Smooth muscle cell of the coronary artery (primary cell): Measurements from ENCODE around the gene CGB1. TPM values are rescaled to one million over a fixed set of nuclear protein-coding genes. Genes with fewer than 3 reads are reported as not detected.

Source experiments
- total RNA-seq: library from RNA; depleted of rRNA; stranded (reverse); fragments of >200 nt; gene quantifications from 2 replicates; pipeline ENCODE4 v1.2.3, GENCODE V29; 2014; ENCODE audit warnings: low replicate concordance

CGB1 gene
- total RNA-seq: not detected in 2 replicates

DNA sequence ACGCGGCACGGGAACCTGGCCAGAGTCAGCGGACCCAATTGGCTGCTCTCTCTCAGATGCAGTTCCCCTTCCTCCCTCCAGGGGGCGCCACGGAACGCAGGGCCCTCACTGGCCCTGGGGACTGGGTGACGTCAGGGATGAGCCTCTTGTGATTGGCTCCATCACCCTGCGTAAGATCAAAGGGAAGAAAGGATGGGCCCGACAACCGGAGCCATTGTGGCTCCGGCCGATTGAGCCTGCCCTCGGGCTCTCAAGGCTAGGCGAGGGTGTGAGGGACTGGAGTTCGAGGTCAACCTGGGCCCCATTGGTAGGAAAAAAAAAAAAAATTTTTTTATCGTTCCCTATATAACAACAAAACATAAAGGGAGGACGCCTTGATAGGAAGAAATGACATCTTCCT lies at the start of gene CGB1:
Gene CGB1 (minus strand): TSS at position 81 of the 400 bp plus-strand sequence. CDS start 184 bp downstream, outside the sequence.

DNA sequence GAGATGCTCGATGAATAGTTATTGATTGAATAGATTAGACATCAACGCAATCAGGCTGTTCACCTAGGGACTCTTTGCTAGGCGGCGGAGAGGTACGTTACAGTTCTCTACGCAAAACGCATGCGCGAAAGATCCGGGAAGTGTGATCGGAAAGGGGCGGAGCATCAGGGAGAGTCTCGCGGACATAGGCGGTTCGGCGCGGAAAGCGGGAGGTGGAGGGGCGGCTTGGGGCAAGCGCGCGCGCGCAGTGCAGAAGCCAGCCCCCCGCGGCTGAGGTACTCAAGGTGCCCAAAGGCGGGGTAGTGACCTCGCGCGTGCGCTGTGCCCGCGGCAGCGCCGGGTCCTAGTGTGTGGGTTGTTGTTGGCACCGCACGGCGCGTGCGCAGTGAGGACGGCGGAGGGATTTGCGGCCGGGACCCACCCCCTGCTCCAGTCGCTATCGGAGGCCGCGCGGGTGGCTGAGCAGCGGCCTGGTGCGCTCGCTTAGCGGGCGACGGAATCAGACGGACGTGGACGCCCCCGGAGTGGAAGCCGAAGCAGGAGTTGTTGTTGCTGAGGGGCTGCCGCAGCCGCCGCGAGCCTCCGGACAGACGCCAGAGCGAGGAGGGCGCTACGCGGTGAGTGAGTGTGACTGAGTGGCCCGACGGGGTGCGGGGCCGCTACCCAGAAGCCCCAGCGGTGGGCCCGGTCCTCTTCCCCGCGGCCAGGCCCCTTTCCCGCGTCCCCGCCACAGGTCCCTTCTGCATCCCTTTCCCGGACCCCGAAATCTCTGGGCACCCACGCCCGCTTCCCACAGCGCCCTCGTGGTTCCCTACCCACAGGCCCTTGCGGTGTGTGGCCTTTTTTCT lies 48.5 kb upstream of the CGB1 start, which contains the start of gene SNRNP70:
Gene SNRNP70 (plus strand): TSS at position 432 of the 848 bp plus-strand sequence. CDS start 964 bp downstream, outside the sequence.

DNA sequence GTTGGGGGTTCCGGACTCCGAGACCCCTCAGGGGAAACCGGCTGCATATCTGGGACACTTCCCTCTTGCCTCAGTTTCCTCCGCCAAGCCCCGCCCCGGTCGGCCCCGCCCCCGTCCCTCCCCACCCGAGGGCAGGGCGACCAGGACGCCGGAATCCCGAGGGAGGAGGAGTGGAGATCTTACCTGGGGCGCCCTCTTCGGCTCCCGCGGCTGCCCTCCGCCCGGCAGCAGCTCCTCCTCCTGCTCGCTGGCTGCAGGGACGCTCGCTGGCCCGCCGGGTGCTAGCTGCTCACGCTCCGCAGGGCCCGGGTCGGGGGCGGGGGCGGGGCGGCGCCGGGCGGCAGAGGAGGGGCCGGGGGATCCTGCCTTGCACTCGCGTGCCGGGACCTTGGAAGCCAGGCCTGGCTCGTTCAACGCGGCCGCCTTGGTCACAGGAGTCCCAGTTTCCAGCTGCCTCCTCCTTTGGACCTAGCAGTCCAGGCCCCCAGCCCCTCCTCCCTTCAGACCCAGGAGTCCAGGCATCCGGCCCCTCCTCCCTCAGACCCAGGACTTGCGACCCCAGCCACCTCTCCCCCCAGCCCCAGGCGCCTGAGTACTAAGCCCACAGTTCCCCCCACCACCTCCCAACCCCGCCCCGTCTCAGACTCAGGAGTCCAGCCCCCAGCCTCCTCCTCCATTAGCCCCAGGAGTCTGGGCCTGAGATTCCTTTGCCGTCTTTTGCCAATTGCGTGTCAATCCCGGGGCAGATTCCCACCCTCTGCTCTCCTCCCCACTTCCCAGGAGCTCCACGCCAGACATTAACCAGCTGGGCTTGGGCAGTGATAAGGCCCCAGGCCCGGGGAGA lies 28.3 kb upstream of the CGB1 start, which contains the start of gene NTF4:
Gene NTF4 (minus strand): TSS at position 51 of the 844 bp plus-strand sequence. CDS start 2,821 bp downstream, outside the sequence.

DNA sequence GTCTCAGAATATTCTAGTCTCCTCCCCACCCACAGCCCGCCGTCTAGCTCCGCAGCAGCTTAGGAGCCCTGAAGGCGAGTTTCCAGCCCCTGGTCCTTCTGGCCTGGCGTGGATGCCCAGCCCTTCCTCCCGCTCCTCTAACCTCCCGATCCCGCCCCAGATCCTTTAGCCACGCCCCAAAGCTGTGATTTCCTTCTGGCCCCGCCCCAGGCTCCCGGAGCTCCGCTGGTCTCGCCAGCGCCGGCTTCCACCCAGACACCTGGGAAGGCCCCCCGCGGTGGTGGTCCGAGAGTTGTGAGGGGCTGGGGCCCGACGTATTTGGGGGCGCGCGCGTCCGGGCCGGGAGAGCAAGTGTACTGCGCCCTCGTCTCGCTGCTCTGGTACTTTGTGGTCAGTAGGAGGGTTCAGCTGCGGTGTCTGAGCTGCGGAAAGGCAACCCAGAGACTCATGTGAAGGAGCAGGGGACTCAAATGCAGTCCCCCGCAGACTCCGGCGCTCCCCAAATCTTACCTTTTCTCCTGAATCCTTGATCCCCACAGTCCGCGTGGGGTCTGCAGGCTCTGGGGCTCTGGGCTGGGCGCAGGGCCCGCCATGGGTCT lies 21.0 kb upstream of the CGB1 start, which contains the start of gene CGB7:
Gene CGB7 (minus strand): TSS at position 114 of the 599 bp plus-strand sequence. CDS start 2,374 bp downstream, outside the sequence.

DNA sequence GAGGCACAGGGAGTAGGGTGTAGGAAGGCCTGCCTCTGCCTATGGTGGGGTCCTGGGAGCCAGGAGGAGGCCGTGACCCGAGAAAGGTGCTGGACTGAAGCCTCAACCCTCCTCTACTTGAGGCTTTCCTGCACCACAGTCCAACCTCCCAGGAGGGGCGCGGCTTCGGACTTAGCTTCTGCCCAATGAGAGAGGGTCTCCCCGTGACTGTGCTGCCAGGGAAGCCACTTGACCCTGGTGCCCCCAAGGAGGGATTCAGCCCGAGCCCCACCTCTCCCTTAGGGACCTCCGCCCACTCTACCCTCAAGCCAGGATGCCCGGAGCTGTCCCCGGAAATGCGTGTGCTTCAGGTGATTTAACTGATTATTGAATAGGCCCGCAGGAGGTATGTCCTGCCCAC lies 12.3 kb upstream of the CGB1 start, which contains the start of gene CGB8:
Gene CGB8 (minus strand): TSS at position 101 of the 400 bp plus-strand sequence. CDS start 372 bp downstream, outside the sequence.

DNA sequence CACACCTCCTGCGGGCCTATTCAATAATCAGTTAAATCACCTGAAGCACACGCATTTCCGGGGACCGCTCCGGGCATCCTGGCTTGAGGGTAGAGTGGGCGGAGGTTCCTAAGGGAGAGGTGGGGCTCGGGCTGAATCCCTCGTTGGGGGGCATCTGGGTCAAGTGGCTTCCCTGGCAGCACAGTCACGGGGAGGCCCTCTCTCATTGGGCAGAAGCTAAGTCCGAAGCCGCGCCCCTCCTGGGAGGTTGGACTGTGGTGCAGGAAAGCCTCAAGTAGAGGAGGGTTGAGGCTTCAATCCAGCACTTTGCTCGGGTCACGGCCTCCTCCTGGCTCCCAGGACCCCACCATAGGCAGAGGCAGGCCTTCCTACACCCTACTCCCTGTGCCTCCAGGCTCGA lies 6.9 kb upstream of the CGB1 start, which contains the start of gene CGB5:
Gene CGB5 (plus strand): TSS at position 301 of the 400 bp plus-strand sequence. CDS start 362 bp downstream, outside the sequence.

DNA sequence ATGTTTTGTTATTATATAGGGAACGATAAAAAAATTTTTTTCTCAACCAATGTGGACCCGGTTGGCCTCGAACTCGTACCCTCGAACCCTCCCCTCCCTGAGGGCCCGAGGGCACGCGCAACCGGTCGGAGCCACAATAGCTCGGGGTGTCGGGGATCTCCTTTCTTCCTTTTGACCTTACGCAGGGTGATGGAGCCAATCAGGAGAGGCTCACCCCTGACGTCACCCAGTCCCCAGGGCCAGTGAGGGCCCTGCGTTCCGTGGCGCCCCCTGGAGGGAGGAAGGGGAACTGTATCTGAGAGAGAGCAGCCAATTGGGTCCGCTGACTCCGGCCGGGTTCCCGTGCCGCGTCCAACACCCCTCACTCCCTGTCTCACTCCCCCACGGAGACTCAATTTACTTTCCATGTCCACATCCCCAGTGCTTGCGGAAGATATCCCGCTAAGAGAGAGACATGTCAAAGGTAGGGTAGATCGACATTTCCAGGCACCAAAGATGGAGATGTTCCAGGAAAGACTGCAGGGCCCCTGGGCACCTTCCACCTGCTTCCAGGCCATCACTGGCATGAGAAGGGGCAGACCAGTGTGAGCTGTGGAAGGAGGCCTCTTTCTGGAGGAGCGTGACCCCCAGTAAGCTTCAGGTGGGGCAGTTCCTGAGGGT lies 4.9 kb downstream of the CGB1 start, which contains the start of gene CGB2:
Gene CGB2 (plus strand): TSS at position 249 of the 660 bp plus-strand sequence. CDS start 206 bp downstream, at position 455.

DNA sequence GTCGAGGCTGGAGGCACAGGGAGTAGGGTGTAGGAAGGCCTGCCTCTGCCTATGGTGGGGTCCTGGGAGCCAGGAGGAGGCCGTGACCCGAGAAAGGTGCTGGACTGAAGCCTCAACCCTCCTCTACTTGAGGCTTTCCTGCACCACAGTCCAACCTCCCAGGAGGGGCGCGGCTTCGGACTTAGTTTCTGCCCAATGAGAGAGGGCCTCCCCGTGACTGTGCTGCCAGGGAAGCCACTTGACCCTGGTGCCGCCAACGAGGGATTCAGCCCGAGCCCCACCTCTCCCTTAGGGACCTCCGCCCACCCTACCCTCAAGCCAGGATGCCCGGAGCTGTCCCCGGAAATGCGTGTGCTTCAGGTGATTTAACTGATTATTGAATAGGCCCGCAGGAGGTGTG lies 12.5 kb downstream of the CGB1 start, which contains the start of gene CGB3:
Gene CGB3 (minus strand): TSS at position 101 of the 400 bp plus-strand sequence. CDS start 362 bp downstream, outside the sequence.

DNA sequence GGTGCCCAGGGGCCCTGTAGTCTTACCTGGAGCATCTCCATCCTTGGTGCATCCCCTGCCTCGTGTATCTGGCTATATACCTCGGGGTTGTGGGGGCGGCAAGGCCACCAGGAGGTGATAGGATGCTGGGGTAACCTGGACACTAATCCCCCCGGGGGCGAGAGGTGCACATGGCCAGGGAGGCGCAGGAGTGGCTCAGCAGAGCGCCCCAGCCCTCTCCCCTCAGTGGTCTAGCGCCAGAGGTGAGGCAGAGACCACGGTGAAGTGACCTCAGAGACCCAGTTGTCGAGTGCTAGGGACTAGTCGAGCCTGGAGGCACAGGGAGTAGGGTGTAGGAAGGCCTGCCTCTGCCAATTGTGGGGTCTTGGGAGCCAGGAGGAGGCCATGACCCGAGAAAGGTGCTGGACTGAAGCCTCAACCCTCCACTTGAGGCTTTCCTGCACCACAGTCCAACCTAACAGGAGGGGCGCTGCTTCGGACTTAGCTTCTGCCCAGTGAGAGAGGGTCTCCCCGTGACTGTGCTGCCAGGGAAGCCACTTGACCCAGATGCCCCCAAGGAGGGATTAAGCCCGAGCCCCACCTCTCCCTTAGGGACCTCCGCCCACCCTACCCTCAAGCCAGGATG lies 19.5 kb downstream of the CGB1 start, which contains the start of gene LHB:
Gene LHB (minus strand): TSS at position 51 of the 625 bp plus-strand sequence. CDS start 10 bp downstream, at position 41.

DNA sequence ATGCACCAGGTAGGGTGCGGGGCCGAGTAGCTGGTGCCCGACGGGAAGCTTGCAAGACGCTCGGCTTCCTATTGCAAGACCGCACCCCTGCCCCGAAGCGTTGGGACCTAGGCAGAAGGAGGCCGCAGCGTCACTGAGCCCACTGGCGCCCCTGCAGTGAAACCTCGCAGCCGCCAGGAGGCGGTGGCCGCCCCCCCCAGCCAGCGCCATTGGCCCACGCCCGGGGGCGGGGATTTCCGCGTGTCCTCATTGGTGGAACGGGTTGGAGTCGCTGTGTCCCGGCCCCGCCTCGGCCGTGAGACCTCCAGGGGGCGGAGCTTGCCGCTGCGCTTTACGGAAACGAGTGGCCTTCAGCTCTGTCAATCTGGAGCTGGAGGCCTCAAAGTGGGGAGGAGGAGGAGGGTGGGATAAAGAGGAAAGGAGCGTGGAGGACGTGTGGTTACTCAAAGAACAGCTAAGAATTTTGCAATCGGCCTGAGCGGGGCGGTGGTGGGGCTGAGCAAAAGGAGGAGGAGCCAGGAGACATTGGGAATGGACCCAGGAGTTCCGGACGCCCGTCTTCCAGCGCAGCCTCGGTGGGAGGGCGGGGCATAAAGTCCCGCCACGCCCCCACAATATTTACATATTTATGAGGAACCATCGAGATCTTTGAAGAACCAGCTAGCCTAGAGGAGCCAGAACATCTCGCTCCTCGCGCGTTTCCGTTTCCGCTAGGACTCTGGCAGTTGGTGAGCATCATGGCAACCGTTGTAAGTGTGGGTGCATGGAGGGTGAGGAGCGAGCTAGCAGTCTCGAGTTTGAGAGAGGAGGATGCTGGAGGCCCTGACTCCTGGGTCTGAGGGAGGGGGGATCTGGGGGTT lies 43.3 kb downstream of the CGB1 start, which contains the start of the genes GYS1 and RUVBL2:
Gene GYS1 (minus strand): TSS at position 135 of the 860 bp plus-strand sequence. CDS start 197 bp downstream, outside the sequence.
Gene RUVBL2 (plus strand): TSS at position 713 of the 860 bp plus-strand sequence. CDS start 25 bp downstream, at position 738.

Other genes starting within 250 kb of the CGB1 start
- 24.1 and 34.1 TPM in 2 replicates for gene BCAT2, start 225.9 kb downstream of the CGB1 start, total RNA-seq
- gene HSD17B14, start 200.4 kb downstream of the CGB1 start, total RNA-seq: 5.3 and 8.8 TPM in 2 replicates
- gene PLEKHA4, start 168.3 kb downstream of the CGB1 start, total RNA-seq: 8.3 and 20.7 TPM in 2 replicates
- gene PPP1R15A, start 164.5 kb downstream of the CGB1 start, total RNA-seq: 37.8 and 59.0 TPM in 2 replicates
- gene TULP2, start 138.2 kb downstream of the CGB1 start, total RNA-seq: 0.08 and 0.59 TPM in 2 replicates
- 113 and 238 TPM in 2 replicates for gene NUCB1, start 136.6 kb downstream of the CGB1 start, total RNA-seq
- 0.38 and 0.82 TPM in 2 replicates for gene DHDH, start 103.2 kb downstream of the CGB1 start, total RNA-seq
- 65.3 and 139 TPM in 2 replicates for gene BAX, start 82.0 kb downstream of the CGB1 start, total RNA-seq
- gene FTL, start 71.6 kb downstream of the CGB1 start, total RNA-seq: 1,491 and 2,478 TPM in 2 replicates
- gene GYS1, start 43.6 kb downstream of the CGB1 start, total RNA-seq: 27.9 and 31.0 TPM in 2 replicates
- 246 and 247 TPM in 2 replicates for gene RUVBL2, start 43.0 kb downstream of the CGB1 start, total RNA-seq
- gene LHB, start 19.8 kb downstream of the CGB1 start, total RNA-seq: 0.15 TPM in 1 of 2 replicates, not detected in the other
- not detected in 2 replicates for gene CGB3, start 12.6 kb downstream of the CGB1 start, total RNA-seq
- not detected in 2 replicates for gene CGB2, start 5.0 kb downstream of the CGB1 start, total RNA-seq
- gene CGB5, start 7.0 kb upstream of the CGB1 start, total RNA-seq: not detected in 2 replicates
- gene CGB8, start 12.2 kb upstream of the CGB1 start, total RNA-seq: not detected in 2 replicates
- gene CGB7, start 20.9 kb upstream of the CGB1 start, total RNA-seq: 0.15 and 0.23 TPM in 2 replicates
- gene NTF4, start 27.9 kb upstream of the CGB1 start, total RNA-seq: 0.23 TPM in 1 of 2 replicates, not detected in the other
- gene KCNA7, start 35.8 kb upstream of the CGB1 start, total RNA-seq: not detected in 2 replicates
- gene SNRNP70, start 48.6 kb upstream of the CGB1 start, total RNA-seq: 119 and 188 TPM in 2 replicates
- gene LIN7B, start 77.5 kb upstream of the CGB1 start, total RNA-seq: 6.2 and 16.4 TPM in 2 replicates
- 0.70 and 1.4 TPM in 2 replicates for gene C19orf73, start 82.2 kb upstream of the CGB1 start, total RNA-seq
- gene PPFIA3, start 82.6 kb upstream of the CGB1 start, total RNA-seq: 1.3 and 2.1 TPM in 2 replicates
- 0.12 and 0.30 TPM in 2 replicates for gene HRC, start 118.5 kb upstream of the CGB1 start, total RNA-seq
- 7.5 and 10.6 TPM in 2 replicates for gene TRPM4, start 120.9 kb upstream of the CGB1 start, total RNA-seq